Activated CD4-positive, alpha-beta memory T cell treated with anti-CD3 and anti-CD28 coated beads for 36 hours (primary cell): ENCODE data around the gene PLXNA2. TPM values are rescaled to one million over a fixed set of nuclear protein-coding genes. Genes with fewer than 3 reads are reported as not detected.

Experiments used
- CTCF ChIA-PET: fragments of 350-600 bp; sonication (Branson Sonifier 250); formaldehyde crosslinking; loops from one replicate; lab custom pipeline; 2021; ENCODE audit warnings: antibody characterized with exemption, inconsistent platforms; lab: Charles Lee
- POLR2A ChIA-PET: fragments of 350-600 bp; sonication (Branson Sonifier 250); formaldehyde crosslinking; loops from one replicate; lab custom pipeline; 2021; ENCODE audit warnings: antibody characterized with exemption; lab: Charles Lee
- DNase-seq: peaks from one replicate; pipeline ENCODE4 v3.0.0-alpha.2; 2020
- H3K27ac Mint-ChIP-seq: one replicate; pipeline ENCODE4 v1.8.0; 2021; ENCODE audit warnings: mixed read lengths
- H3K27me3 Mint-ChIP-seq: one replicate; pipeline ENCODE4 v1.8.0; 2021; ENCODE audit warnings: mixed read lengths
- H3K36me3 Mint-ChIP-seq: one replicate; pipeline ENCODE4 v1.8.0; 2021; ENCODE audit warnings: mixed read lengths
- H3K4me1 Mint-ChIP-seq: one replicate; pipeline ENCODE4 v1.8.0; 2021; ENCODE audit warnings: low read depth, mixed read lengths
- H3K4me3 Mint-ChIP-seq: one replicate; pipeline ENCODE4 v1.8.0; 2021; ENCODE audit warnings: mild to moderate bottlenecking, mixed read lengths
- H3K9me3 Mint-ChIP-seq: one replicate; pipeline ENCODE4 v1.8.0; 2021; ENCODE audit warnings: mixed read lengths
- intact Hi-C: fragments of 100-400 bp; cut with micrococcal nuclease; formaldehyde crosslinking; loops from one replicate; pipeline ENCODE4 v1.15.1; 2023
- total RNA-seq, 2 experiments: library from RNA; stranded (reverse); gene quantifications; one replicate each; pipeline ENCODE4 v1.2.3, GENCODE V29; 2021

Gene PLXNA2
- total RNA-seq, 2 experiments from 2014 or later = 0.29 to 0.34 TPM

GRCh38 chr1:208159555-208160258 lies 84.5 kb downstream of the PLXNA2 start:
- no peak for DNase-seq
- H3K27ac Mint-ChIP-seq = no peak overlapping the region
- CTCF ChIA-PET = no interaction called here
- H3K4me1 Mint-ChIP-seq = no peaks in the 10 kb centered on the region
- POLR2A ChIA-PET = no interaction called here
- H3K27me3 Mint-ChIP-seq = peaks cover 11% of the 10 kb centered on the region
- intact Hi-C loops = no loop called here
- no peaks in the 10 kb centered on the region for H3K36me3 Mint-ChIP-seq
- H3K4me3 Mint-ChIP-seq = no peak overlapping the region
- no peaks in the 10 kb centered on the region for H3K9me3 Mint-ChIP-seq

GRCh38 chr1:208158640-208159554 lies 85.3 kb downstream of the PLXNA2 start:
- no peaks in the 10 kb centered on the region for H3K9me3 Mint-ChIP-seq
- H3K4me1 Mint-ChIP-seq = no peaks in the 10 kb centered on the region
- POLR2A ChIA-PET = no interaction called here
- H3K4me3 Mint-ChIP-seq = no peak overlapping the region
- CTCF ChIA-PET = no interaction called here
- DNase-seq = no peak
- no peak overlapping the region for H3K27ac Mint-ChIP-seq
- H3K27me3 Mint-ChIP-seq = peaks cover 9% of the 10 kb centered on the region
- H3K36me3 Mint-ChIP-seq = no peaks in the 10 kb centered on the region
- intact Hi-C loops = no loop called here

- H3K36me3 Mint-ChIP-seq = no peaks in the 10 kb centered on the region
- no peaks in the 10 kb centered on the region for H3K4me1 Mint-ChIP-seq
- no peaks in the 10 kb centered on the region for H3K9me3 Mint-ChIP-seq
- no peak overlapping the region for H3K4me3 Mint-ChIP-seq
- no peak for DNase-seq
- H3K27ac Mint-ChIP-seq = no peak overlapping the region
- peaks cover 1% of the 10 kb centered on the region for H3K27me3 Mint-ChIP-seq
- ChIA-PET CTCF (no interaction called here), POLR2A (no interaction called here)
- intact Hi-C loops = no loop called here
Measured at GRCh38 chr1:208157769-208158168, 86.4 kb downstream of the PLXNA2 start.

- H3K27me3 Mint-ChIP-seq = no peaks in the 10 kb centered on the region
- CTCF ChIA-PET = no interaction called here
Measured at GRCh38 chr1:208156741-208157140, 87.4 kb downstream of the PLXNA2 start.

GRCh38 chr1:208156310-208156709 lies 87.9 kb downstream of the PLXNA2 start:
- POLR2A ChIA-PET = no interaction called here
- intact Hi-C loops = no loop called here
- no peak overlapping the region for H3K27ac Mint-ChIP-seq
- no peaks in the 10 kb centered on the region for H3K27me3 Mint-ChIP-seq
- H3K4me3 Mint-ChIP-seq = no peak overlapping the region
- CTCF ChIA-PET = no interaction called here
- no peak for DNase-seq
- H3K9me3 Mint-ChIP-seq = no peaks in the 10 kb centered on the region
- H3K4me1 Mint-ChIP-seq = no peaks in the 10 kb centered on the region
- H3K36me3 Mint-ChIP-seq = no peaks in the 10 kb centered on the region

More at GRCh38 chr1:208156741-208157140, 87.4 kb downstream of the PLXNA2 start:
- POLR2A ChIA-PET = no interaction called here
- Mint-ChIP-seq H3K27ac (no peak overlapping the region), H3K4me1 (no peaks in the 10 kb centered on the region), H3K9me3 (no peaks in the 10 kb centered on the region), H3K36me3 (no peaks in the 10 kb centered on the region), H3K4me3 (no peak overlapping the region)
- no peak for DNase-seq
- intact Hi-C loops = no loop called here

DNA sequence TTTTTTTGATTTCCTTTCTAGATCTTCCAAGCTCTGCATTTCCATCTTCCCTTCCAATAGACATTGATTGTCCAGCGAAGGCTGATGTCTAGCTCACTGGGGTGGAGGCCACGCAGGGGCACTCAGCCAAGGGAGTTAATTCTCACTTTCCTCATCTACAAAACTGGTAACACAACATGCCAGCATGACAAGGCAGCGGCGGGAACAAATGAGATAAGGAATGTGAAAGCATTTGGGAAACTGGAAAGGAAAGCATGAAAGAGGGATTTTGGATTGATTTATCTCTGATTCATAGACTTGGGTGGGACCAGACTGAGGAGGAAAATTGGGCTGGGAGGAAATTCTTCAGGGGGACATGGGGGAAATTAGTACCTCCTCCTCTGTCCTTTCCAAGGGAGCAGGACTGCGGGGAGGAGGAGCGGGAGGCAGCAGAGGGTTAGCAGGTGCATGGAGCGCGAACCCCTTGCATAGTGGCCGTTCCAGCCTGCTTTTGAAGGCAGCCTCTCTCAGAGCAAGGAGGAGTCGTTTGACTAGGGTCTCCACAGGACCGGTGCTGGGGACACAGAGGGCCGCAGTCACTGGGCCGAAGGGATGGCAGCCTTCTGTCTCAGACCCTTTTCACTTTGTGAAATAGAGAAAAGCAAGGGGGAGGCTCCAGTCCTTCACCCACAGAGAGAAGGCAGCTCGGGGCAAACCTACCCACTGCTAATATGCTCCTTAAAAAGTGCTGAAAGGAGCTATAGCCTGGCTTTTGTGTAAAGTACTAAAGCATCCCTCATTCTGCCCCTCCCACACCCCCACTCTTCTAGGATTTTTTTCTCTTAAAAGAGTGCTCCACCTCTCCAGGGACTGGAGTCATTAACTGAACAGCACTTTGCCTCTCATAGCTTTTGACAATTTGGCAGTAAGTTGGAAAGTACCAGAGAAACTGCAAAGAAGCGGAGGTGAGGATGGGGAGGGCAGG lies 89.2 kb downstream of the PLXNA2 start:
- CTCF ChIA-PET = no interaction called here
- intact Hi-C loops = no loop called here

DNA sequence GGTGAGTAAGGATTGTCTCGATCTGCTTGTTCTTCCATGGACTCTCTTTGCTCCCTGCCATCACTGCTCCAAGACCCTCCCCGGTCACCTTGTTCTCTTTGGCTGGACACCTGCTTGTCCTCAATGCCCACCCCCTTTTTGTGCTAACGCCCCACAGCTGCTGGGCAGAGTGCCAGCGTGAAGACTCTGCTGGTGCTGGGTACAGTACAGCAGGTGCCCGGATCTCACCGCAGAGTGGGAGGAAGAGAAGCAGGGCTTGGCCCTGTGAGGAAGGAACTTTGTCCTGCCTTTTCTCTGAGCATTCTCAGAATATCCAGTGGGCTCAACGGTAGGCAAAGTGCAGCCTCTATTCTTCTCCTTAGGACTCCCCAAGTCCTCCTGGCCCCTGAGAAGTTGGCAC lies 90.1 kb downstream of the PLXNA2 start:
- H3K4me3 Mint-ChIP-seq = no peak overlapping the region
- H3K27ac Mint-ChIP-seq = no peak overlapping the region
- DNase-seq = no peak
- ChIA-PET CTCF (no interaction called here), POLR2A (no interaction called here)
- H3K27me3 Mint-ChIP-seq = no peaks in the 10 kb centered on the region
- H3K9me3 Mint-ChIP-seq = no peaks in the 10 kb centered on the region
- intact Hi-C loops = no loop called here
- no peaks in the 10 kb centered on the region for H3K36me3 Mint-ChIP-seq
- H3K4me1 Mint-ChIP-seq = no peaks in the 10 kb centered on the region

More for the DNA sequence above, 89.2 kb downstream of the PLXNA2 start:
- no peak for DNase-seq
- Mint-ChIP-seq H3K4me1 (no peaks in the 10 kb centered on the region), H3K9me3 (no peaks in the 10 kb centered on the region), H3K4me3 (no peak overlapping the region), H3K36me3 (no peaks in the 10 kb centered on the region), H3K27ac (no peak overlapping the region), H3K27me3 (no peaks in the 10 kb centered on the region)
- POLR2A ChIA-PET = no interaction called here

DNA sequence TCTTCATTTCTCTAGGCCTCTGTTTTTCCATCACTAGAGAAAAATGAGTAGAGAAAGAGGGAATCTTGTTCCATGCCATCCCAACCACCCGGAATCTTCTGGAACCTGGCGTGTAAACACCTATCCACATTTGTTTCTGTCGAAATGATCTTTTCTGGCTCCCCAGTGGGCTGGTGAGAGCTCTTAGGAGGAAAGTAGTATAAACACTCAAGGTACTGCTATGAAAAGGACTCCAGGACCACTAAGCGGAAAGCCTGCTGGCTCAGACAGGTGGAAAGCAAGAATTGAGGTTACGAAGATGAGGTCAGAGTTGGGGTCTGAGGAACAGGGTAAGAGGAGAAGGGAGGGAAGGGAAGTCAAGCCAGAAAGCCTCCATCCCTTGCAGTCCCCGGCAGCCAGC lies 90.8 kb downstream of the PLXNA2 start:
- ChIA-PET POLR2A (no interaction called here), CTCF (no interaction called here)
- H3K27me3 Mint-ChIP-seq = no peaks in the 10 kb centered on the region
- H3K4me1 Mint-ChIP-seq = no peaks in the 10 kb centered on the region
- no peak overlapping the region for H3K4me3 Mint-ChIP-seq
- H3K36me3 Mint-ChIP-seq = no peaks in the 10 kb centered on the region
- intact Hi-C loops = no loop called here
- DNase-seq = no peak
- no peaks in the 10 kb centered on the region for H3K9me3 Mint-ChIP-seq
- H3K27ac Mint-ChIP-seq = no peak overlapping the region

DNA sequence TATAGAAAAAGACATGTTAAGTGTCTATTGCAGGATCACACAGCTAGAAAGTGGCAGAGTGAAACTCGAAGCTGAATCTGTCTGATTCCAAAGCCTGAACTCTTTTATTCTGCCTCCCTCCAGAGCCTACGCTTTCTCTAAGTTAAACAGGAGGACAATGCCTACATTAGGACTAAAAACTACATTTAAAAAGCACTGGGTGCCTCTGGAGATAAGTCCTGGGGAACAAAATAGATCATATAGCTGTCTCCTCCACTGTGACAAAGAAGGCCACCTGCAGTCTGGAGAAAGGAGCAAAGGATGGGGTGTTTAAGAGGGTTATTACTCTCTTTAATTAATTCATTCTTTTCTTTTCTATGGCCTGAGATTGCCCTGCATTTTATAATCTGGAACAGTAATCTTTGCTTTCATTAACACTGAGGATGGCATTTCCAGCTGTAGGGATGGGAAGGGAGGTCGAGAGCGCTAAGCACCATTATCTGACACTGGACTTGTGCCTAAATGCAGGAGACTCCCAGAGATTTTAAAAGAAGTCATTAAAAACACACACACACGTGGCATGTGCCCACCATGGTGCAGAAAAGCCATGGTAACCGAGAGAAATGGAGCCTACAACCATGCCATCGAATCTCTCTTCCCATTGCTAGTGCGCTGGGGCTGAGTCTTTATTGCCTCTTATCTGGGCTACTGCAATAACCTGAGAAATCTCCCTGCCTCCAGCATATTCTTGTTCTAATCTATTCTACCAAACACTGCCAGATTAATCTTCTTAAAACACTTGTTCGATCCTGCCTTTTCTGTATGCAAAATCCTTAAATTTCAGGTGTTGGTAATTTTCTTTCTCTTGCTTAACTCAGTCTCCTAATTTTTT lies 92.2 kb downstream of the PLXNA2 start:
- no peak for DNase-seq
- Mint-ChIP-seq H3K4me3 (no peak overlapping the region), H3K9me3 (no peaks in the 10 kb centered on the region), H3K4me1 (no peaks in the 10 kb centered on the region), H3K27ac (no peak overlapping the region), H3K27me3 (no peaks in the 10 kb centered on the region), H3K36me3 (no peaks in the 10 kb centered on the region)
- intact Hi-C loops = no loop called here
- CTCF ChIA-PET = no interaction called here
- POLR2A ChIA-PET = no interaction called here

- Mint-ChIP-seq H3K9me3 (no peaks in the 10 kb centered on the region), H3K4me1 (no peaks in the 10 kb centered on the region), H3K27me3 (no peaks in the 10 kb centered on the region), H3K36me3 (no peaks in the 10 kb centered on the region), H3K4me3 (no peak overlapping the region), H3K27ac (no peak overlapping the region)
- DNase-seq = no peak
- intact Hi-C loops = no loop called here
- POLR2A ChIA-PET = no interaction called here
- CTCF ChIA-PET = interaction anchor here (1.0 kb wide), 1 partner anchor 19 kb away, joined by 6 read pairs; no protein-coding TSS in a partner anchor
Measured at GRCh38 chr1:208150833-208151458, 93.2 kb downstream of the PLXNA2 start.
